SK-N-SH (cell line): Measurements from ENCODE around the gene TGFBRAP1. TPM values are rescaled to one million over a fixed set of nuclear protein-coding genes. Genes with fewer than 3 reads are reported as not detected.

Experiments used
- CTCF ChIA-PET: fragments of 300-600, 350-600 bp; formaldehyde crosslinking; extraction: SDS; loops from one replicate; lab custom pipeline; 2021; lab: Yijun Ruan, JAX
- POLR2A ChIA-PET: fragments of 350-600 bp; sonication (Branson Sonifier 250); formaldehyde crosslinking; extraction: SDS; loops from one replicate; lab custom pipeline; 2020; ENCODE audit warnings: antibody characterized with exemption, inconsistent platforms; lab: Yijun Ruan, JAX
- DNase-seq: peaks from one replicate; pipeline ENCODE4 v3.0.0; 2012
- H2AFZ ChIP-seq: fragments of 200-600 bp; sonication (generic); 2 replicates; pipeline ENCODE4 v1.8.1; 2016; ENCODE audit warnings: antibody characterized with exemption, mild to moderate bottlenecking, low read depth
- H3F3A ChIP-seq: fragments of 200-600 bp; sonication (generic); replicated peaks from 2 replicates; pipeline ENCODE3; 2016; ENCODE audit warnings: antibody characterized with exemption, mild to moderate bottlenecking; ENCODE audit not compliant: insufficient read depth
- H3K27ac ChIP-seq, 2 experiments: fragments of 200-500 bp in 1 of 2; fragments of 200-600 bp in 1 of 2; sonication (Bioruptor generic) in 1 of 2; sonication (generic), shearing (Covaris generic) in 1 of 2; 2 replicates each; pipeline versions ENCODE4 v1.5.1 to v1.6.1; 2014 to 2016; ENCODE audit warnings: low read depth in 2 of 2, inconsistent platforms in 1 of 2, low read length in 1 of 2, mild to moderate bottlenecking in 1 of 2, mixed read lengths in 1 of 2
- H3K27me3 ChIP-seq: fragments of 200-600 bp; sonication (generic), shearing (Covaris generic); 2 replicates; pipeline ENCODE4 v1.6.1; 2016; ENCODE audit warnings: mixed run types; ENCODE audit not compliant: insufficient read depth
- H3K36me3 ChIP-seq, 2 experiments: fragments of 200-500 bp in 1 of 2; fragments of 200-600 bp in 1 of 2; sonication (Bioruptor generic) in 1 of 2; sonication (generic) in 1 of 2; replicated peaks in 1 of 2; 2 replicates each; pipeline versions ENCODE3 to v1.5.1; 2014 to 2016; ENCODE audit warnings: low read length in 1 of 2, mild to moderate bottlenecking in 1 of 2; ENCODE audit not compliant: insufficient read depth in 2 of 2, control insufficient read depth in 1 of 2
- H3K4me1 ChIP-seq, 2 experiments: fragments of 200-500 bp in 1 of 2; fragments of 200-600 bp in 1 of 2; sonication (Bioruptor generic) in 1 of 2; sonication (generic), shearing (Covaris generic) in 1 of 2; 2 replicates each; pipeline versions ENCODE4 v1.5.1 to v1.6.1; 2014 to 2016; ENCODE audit warnings: low read depth in 1 of 2, low read length in 1 of 2, mixed run types in 1 of 2; ENCODE audit not compliant: insufficient read depth in 2 of 2, control insufficient read depth in 1 of 2
- H3K4me2 ChIP-seq: fragments of 200-600 bp; sonication (generic), shearing (Covaris generic); 2 replicates; pipeline ENCODE4 v1.6.1; 2017; ENCODE audit warnings: mixed run types
- H3K4me3 ChIP-seq, 2 experiments: fragments of 200-500 bp in 1 of 2; fragments of 200-600 bp in 1 of 2; sonication (Bioruptor generic) in 1 of 2; sonication (generic), shearing (Covaris generic) in 1 of 2; 2 replicates each; pipeline versions ENCODE4 v1.5.1 to v1.8.1; 2014 to 2016; ENCODE audit warnings: low read depth in 2 of 2, inconsistent platforms in 1 of 2, low read length in 1 of 2, mild to moderate bottlenecking in 1 of 2, mixed read lengths in 1 of 2, moderate library complexity in 1 of 2
- H3K79me2 ChIP-seq: fragments of 200-600 bp; sonication (generic); 2 replicates; pipeline ENCODE4 v1.8.1; 2017; ENCODE audit warnings: mild to moderate bottlenecking; ENCODE audit not compliant: insufficient read depth
- H3K9ac ChIP-seq: fragments of 200-600 bp; sonication (generic); 2 replicates; pipeline ENCODE4 v1.6.1; 2017; ENCODE audit warnings: mixed run types
- H3K9me2 ChIP-seq: fragments of 200-600 bp; sonication (generic); 2 replicates; pipeline ENCODE4 v1.6.1; 2017; ENCODE audit warnings: mixed run types
- H3K9me3 ChIP-seq: fragments of 200-600 bp; sonication (generic); 2 replicates; pipeline ENCODE4 v1.6.1; 2017; ENCODE audit warnings: mixed run types, mild to moderate bottlenecking, moderate library complexity
- H4K20me1 ChIP-seq: fragments of 200-600 bp; sonication (generic); 2 replicates; pipeline ENCODE4 v1.6.1; 2017; ENCODE audit warnings: mild to moderate bottlenecking, mixed run types; ENCODE audit not compliant: insufficient read depth
- GABPA ChIP-seq: IDR thresholded peaks from 2 replicates; pipeline ENCODE4 v1.4.0; 2012; ENCODE audit warnings: low read depth, mild to moderate bottlenecking
- GATA2 ChIP-seq: sonication (generic); formaldehyde crosslinking; IDR thresholded peaks from 2 replicates; pipeline ENCODE4 v1.5.0; 2020; ENCODE audit warnings: mild to moderate bottlenecking, missing genetic modification reagents
- MAX ChIP-seq: IDR thresholded peaks from 2 replicates; pipeline ENCODE4 v1.4.0; 2012; ENCODE audit warnings: low read depth
- NRF1 ChIP-seq: IDR thresholded peaks from 2 replicates; pipeline ENCODE4 v1.6.1; 2012; ENCODE audit warnings: low read depth, mild to moderate bottlenecking, low read length
- RFX5 ChIP-seq: IDR thresholded peaks from 2 replicates; pipeline ENCODE4 v1.6.1; 2012; ENCODE audit warnings: mild to moderate bottlenecking, improper control_type of control experiment, low read length
- SMC3 ChIP-seq: IDR thresholded peaks from 2 replicates; pipeline ENCODE4 v1.6.1; 2012; ENCODE audit warnings: low read depth, low read length, improper control_type of control experiment
- TAF1 ChIP-seq: IDR thresholded peaks from 2 replicates; pipeline ENCODE4 v1.6.1; 2012; ENCODE audit warnings: low read depth, mild to moderate bottlenecking, low read length, moderate library complexity, borderline replicate concordance
- TCF12 ChIP-seq: IDR thresholded peaks from 2 replicates; pipeline ENCODE4 v1.4.0; 2012
- WGBS: methylation state at CpG from one replicate; pipeline ENCODE4 v1.1.6; 2017; ENCODE audit warnings: low lambda C conversion rate; 5-methylcytosine and 5-hydroxymethylcytosine counted together
- polyA plus RNA-seq, 3 experiments: library from polyadenylated mRNA; depleted of rRNA; stranded (reverse); fragments of >200 nt; gene quantifications; 2 replicates each; pipeline ENCODE4 v1.2.3, GENCODE V29; 2012
- TF ChIP-seq, protein P1 (sequence below): IDR thresholded peaks from 2 replicates; pipeline ENCODE4; 2012
- TF ChIP-seq, protein P2 (sequence below): IDR thresholded peaks from 2 replicates; pipeline ENCODE4 v1.4.0; 2012; ENCODE audit warnings: low read depth, borderline replicate concordance

The TGFBRAP1 gene
- polyA plus RNA-seq, 1 of the 3 experiments (the other 2 are of a cell fraction): 5.7 TPM

- no peak overlapping the region for H2AFZ ChIP-seq
- no peak for DNase-seq
- no peaks in the 10 kb centered on the region for H3K79me2 ChIP-seq
- no peaks in the 10 kb centered on the region for H4K20me1 ChIP-seq
- H3K36me3 ChIP-seq: no peaks in the 10 kb centered on the region
- peaks cover 0 to 9% of the 10 kb centered on the region in 2 experiments; a peak in 2 of 4 replicates for H3K4me1 ChIP-seq
- no peak overlapping the region for H3K4me3 ChIP-seq
- no peak overlapping the region for H3K27ac ChIP-seq
- no peak for TF ChIP-seq SMC3
- TF ChIP-seq TCF12: no peak
- TF ChIP-seq MAX: no peak
- TF ChIP-seq RFX5: no peak
- no peak for TF ChIP-seq TAF1
- TF ChIP-seq, protein P1, sequence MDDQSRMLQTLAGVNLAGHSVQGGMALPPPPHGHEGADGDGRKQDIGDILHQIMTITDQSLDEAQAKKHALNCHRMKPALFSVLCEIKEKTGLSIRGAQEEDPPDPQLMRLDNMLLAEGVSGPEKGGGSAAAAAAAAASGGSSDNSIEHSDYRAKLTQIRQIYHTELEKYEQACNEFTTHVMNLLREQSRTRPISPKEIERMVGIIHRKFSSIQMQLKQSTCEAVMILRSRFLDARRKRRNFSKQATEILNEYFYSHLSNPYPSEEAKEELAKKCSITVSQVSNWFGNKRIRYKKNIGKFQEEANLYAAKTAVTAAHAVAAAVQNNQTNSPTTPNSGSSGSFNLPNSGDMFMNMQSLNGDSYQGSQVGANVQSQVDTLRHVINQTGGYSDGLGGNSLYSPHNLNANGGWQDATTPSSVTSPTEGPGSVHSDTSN: no peak
- TF ChIP-seq NRF1: no peak
- TF ChIP-seq, protein P2, sequence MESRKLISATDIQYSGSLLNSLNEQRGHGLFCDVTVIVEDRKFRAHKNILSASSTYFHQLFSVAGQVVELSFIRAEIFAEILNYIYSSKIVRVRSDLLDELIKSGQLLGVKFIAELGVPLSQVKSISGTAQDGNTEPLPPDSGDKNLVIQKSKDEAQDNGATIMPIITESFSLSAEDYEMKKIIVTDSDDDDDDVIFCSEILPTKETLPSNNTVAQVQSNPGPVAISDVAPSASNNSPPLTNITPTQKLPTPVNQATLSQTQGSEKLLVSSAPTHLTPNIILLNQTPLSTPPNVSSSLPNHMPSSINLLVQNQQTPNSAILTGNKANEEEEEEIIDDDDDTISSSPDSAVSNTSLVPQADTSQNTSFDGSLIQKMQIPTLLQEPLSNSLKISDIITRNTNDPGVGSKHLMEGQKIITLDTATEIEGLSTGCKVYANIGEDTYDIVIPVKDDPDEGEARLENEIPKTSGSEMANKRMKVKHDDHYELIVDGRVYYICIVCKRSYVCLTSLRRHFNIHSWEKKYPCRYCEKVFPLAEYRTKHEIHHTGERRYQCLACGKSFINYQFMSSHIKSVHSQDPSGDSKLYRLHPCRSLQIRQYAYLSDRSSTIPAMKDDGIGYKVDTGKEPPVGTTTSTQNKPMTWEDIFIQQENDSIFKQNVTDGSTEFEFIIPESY: no peak
- TF ChIP-seq GATA2 (CRISPR knock-in tag): no peak
- no peak for TF ChIP-seq GABPA
- no peak overlapping the region for H3K9ac ChIP-seq
- H3F3A ChIP-seq: no peaks in the 10 kb centered on the region
- H3K27me3 ChIP-seq: no peaks in the 10 kb centered on the region; the same call in 1 of the 2 replicates
- POLR2A ChIA-PET: no interaction called here
- WGBS: 40% methylated on average over 4 of the region's 5 CpGs
- CTCF ChIA-PET: interaction anchor here (0.6 kb wide), 1 partner anchor 57 kb away, joined by 3 read pairs; no protein-coding TSS in a partner anchor
- no peaks in the 10 kb centered on the region for H3K9me2 ChIP-seq
- no peak overlapping the region for H3K4me2 ChIP-seq
- H3K9me3 ChIP-seq: no peaks in the 10 kb centered on the region
These were observed 113.8 kb downstream of the TGFBRAP1 start for GRCh38 chr2:105215586-105216192.

Other genes starting within 250 kb of the TGFBRAP1 start
- not detected in 2 replicates for gene GPR45, start 88.0 kb downstream of the TGFBRAP1 start, polyA plus RNA-seq (2012; rRNA removed)
- gene C2orf49, start 7.8 kb upstream of the TGFBRAP1 start, polyA plus RNA-seq (2012; rRNA removed): 7.6 and 8.5 TPM in 2 replicates
- gene FHL2, start 69.3 kb upstream of the TGFBRAP1 start, polyA plus RNA-seq (2012; rRNA removed): 31.7 and 33.1 TPM in 2 replicates